ENCODE results near the gene KCTD5. TPM values are rescaled to one million over a fixed set of nuclear protein-coding genes. Genes with fewer than 3 reads are reported as not detected.
"Not testable (repeated sequence)": the region's sequence is repeated elsewhere in the genome, so short reads cannot be mapped to it uniquely, and the experiment has no call there.

The KCTD5 gene
- total and polyA plus RNA-seq, 2 experiments from 2014 or later, result 31.5 to 32.2 TPM

DNA sequence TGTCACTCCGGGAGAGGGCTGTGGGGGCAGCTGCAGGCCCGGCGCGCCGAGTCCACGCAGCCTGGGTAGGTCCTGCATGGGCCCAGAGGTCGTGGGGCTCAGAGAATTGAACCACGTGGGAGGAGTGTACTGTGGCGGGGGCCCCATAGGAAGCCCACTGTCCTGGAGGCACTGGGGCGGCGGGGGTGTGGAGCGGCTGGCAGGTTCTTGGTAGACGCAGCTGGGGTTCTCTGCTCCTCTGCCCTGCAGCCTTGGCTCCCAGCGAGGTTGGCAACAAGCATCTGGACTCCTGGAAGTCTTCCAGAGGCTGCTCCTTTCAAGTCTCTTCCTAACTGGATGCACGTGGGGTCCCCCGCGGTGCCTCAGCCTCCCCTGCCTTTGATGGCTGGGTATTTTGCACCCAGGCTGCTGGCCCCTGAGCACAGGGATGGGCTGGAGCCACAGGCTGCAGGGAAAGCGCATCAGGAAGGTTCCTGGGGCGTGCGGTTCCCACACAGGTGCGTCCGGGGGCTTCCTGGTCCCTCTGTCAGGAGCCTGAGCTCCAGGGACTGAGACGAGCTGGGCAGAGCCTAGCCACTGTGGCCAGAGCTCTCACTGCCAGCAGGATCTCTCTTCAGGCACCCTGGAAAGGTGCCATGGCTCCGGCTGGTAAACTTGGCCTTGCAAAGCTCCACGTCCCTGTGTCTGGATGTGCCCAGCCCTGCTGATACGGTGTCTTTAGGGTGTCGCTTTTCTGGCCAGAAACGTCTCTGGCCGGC, 9.3 kb downstream of the KCTD5 start:
- no peak overlapping the region for H3K4me2 ChIP-seq
- TF ChIP-seq EZH2phosphoT487 (IDR thresholded peaks at IDR 0.05; ENCODE audit: low read depth, severe bottlenecking, unreplicated experiment) (no peak), EZH2 (IDR thresholded peaks at IDR 0.05; ENCODE audit: borderline replicate concordance) (no peak)
- TF ChIP-seq, protein P1, sequence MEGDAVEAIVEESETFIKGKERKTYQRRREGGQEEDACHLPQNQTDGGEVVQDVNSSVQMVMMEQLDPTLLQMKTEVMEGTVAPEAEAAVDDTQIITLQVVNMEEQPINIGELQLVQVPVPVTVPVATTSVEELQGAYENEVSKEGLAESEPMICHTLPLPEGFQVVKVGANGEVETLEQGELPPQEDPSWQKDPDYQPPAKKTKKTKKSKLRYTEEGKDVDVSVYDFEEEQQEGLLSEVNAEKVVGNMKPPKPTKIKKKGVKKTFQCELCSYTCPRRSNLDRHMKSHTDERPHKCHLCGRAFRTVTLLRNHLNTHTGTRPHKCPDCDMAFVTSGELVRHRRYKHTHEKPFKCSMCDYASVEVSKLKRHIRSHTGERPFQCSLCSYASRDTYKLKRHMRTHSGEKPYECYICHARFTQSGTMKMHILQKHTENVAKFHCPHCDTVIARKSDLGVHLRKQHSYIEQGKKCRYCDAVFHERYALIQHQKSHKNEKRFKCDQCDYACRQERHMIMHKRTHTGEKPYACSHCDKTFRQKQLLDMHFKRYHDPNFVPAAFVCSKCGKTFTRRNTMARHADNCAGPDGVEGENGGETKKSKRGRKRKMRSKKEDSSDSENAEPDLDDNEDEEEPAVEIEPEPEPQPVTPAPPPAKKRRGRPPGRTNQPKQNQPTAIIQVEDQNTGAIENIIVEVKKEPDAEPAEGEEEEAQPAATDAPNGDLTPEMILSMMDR (IDR thresholded peaks at IDR 0.05; ENCODE audit: poor library complexity), result no peak
- no peaks in the 10 kb centered on the region for H3K4me1 ChIP-seq (ENCODE audit: insufficient read depth)
- no peak overlapping the region for H3K4me3 ChIP-seq
- H4K20me1 ChIP-seq (ENCODE audit: insufficient read depth, poor library complexity, severe bottlenecking), result peaks cover 24% of the 10 kb centered on the region
- no peak overlapping the region for H2AFZ ChIP-seq
- H3K9me3 ChIP-seq (ENCODE audit: low read depth), result no peaks in the 10 kb centered on the region
- no peaks in the 10 kb centered on the region for H3K36me3 ChIP-seq (replicated peaks; ENCODE audit: insufficient read depth, low read depth)
- peaks cover 47% of the 10 kb centered on the region for H3K79me2 ChIP-seq
- WGBS (ENCODE audit: low lambda C conversion rate, missing lambda C conversion rate), result 94% methylated on average over 29 of the region's 29 CpGs
- no peak for DNase-seq (ENCODE audit: low spot score)
- no peak overlapping the region for H3K27ac ChIP-seq
- H3K27me3 ChIP-seq, result no peaks in the 10 kb centered on the region
- no peaks in the 10 kb centered on the region for H3K9me2 ChIP-seq (replicated peaks; ENCODE audit: insufficient read depth)

DNA sequence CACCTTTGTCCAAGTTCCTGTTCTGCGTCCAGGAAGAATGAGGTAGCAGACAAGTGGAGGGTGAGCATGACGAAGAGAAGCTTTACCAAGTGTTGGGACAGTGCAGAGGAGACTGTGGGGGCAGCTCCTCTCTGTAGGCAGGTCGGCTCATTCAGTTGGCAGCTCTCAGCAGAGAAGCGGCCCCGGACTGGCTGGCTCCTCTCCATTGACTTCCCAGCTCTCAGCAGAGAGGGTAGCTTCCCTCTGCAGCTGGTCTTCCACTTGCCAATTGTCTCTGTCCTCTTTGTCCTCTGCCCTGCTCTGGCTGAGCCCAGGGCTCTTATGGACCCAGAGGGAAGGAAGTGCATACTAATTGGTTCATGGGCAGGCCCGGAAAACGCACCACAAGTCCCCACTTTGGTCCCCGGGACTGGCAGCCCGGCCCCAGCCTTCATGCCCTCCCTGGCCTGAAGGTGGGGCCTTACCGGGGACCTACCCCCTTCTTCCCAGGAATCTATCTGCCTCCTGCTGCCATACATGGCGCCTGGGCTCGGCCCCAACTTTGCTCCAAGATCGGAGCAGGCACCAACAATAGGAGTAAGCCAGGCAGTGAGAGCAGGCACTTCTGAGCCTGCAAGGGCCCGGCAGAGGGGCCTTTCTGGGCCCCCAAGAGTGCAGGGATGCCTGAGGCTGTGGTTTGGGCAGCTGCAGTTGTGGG, 10.1 kb downstream of the KCTD5 start:
- Histone ChIP-seq H3K27ac (no peak overlapping the region), H3K79me2 (peaks cover 40% of the 10 kb centered on the region), H3K4me3 (no peak overlapping the region), H3K4me2 (no peak overlapping the region), H3K36me3 (replicated peaks; ENCODE audit: insufficient read depth, low read depth) (no peaks in the 10 kb centered on the region), H3K27me3 (no peaks in the 10 kb centered on the region), H3K9me2 (replicated peaks; ENCODE audit: insufficient read depth) (no peaks in the 10 kb centered on the region), H3K9me3 (ENCODE audit: low read depth) (no peaks in the 10 kb centered on the region), H4K20me1 (ENCODE audit: insufficient read depth, poor library complexity, severe bottlenecking) (peaks cover 17% of the 10 kb centered on the region), H2AFZ (no peak overlapping the region), H3K4me1 (ENCODE audit: insufficient read depth) (no peaks in the 10 kb centered on the region)
- 90% methylated on average over 14 of the region's 14 CpGs for WGBS (ENCODE audit: low lambda C conversion rate, missing lambda C conversion rate)
- TF ChIP-seq EZH2phosphoT487 (IDR thresholded peaks at IDR 0.05; ENCODE audit: low read depth, severe bottlenecking, unreplicated experiment), result no peak
- TF ChIP-seq, protein P1 (IDR thresholded peaks at IDR 0.05; ENCODE audit: poor library complexity), result no peak
- no peak for TF ChIP-seq EZH2 (IDR thresholded peaks at IDR 0.05; ENCODE audit: borderline replicate concordance)
- DNase-seq (ENCODE audit: low spot score), result no peak

DNA sequence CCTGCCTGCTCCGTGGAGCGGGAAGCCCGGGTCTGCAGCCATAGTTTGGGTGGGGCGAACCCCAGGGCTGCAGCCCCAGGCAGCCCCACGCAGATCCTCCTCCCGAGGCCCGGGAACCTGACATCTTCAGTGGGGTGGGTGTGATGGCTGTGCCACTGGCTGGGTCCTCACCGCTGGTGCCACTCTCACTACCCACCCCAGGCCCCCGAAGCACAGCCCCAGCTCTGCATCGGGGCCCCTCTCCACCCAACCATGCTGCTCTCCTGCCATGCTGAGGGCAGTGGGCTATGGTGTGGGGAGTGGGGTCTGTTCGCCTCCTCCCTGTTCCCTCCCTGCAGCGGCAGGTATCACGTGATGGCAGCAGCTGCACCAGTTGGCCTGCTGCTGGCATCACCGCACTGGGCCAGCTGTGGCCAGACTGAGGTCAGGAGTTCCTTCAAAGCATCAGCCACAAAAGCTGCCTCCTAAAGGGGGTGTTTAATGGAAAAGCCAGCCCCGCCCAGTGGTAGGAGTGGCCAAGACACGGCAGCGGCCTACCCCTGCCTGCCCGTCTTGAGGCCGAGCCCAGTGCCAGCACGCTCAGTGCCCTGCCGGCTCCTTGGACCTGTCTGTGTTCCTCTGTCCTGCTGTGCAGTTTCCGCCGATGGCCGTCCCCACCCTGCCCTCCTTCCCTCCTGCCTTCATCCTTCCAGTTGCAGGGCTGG, 10.8 kb downstream of the KCTD5 start:
- TF ChIP-seq, protein P1 (IDR thresholded peaks at IDR 0.05; ENCODE audit: poor library complexity), result no peak
- TF ChIP-seq EZH2phosphoT487 (IDR thresholded peaks at IDR 0.05; ENCODE audit: low read depth, severe bottlenecking, unreplicated experiment), result no peak
- no peak for TF ChIP-seq EZH2 (IDR thresholded peaks at IDR 0.05; ENCODE audit: borderline replicate concordance)
- H3K36me3 ChIP-seq (replicated peaks; ENCODE audit: insufficient read depth, low read depth), result no peaks in the 10 kb centered on the region
- H2AFZ ChIP-seq, result no peak overlapping the region
- H3K9me2 ChIP-seq (replicated peaks; ENCODE audit: insufficient read depth), result no peaks in the 10 kb centered on the region
- H3K9me3 ChIP-seq (ENCODE audit: low read depth), result no peaks in the 10 kb centered on the region
- H3K79me2 ChIP-seq, result peaks cover 33% of the 10 kb centered on the region
- no peaks in the 10 kb centered on the region for H3K4me1 ChIP-seq (ENCODE audit: insufficient read depth)
- H3K4me2 ChIP-seq, result no peak overlapping the region
- 92% methylated on average over 21 of the region's 24 CpGs for WGBS (ENCODE audit: low lambda C conversion rate, missing lambda C conversion rate)
- H4K20me1 ChIP-seq (ENCODE audit: insufficient read depth, poor library complexity, severe bottlenecking), result peaks cover 12% of the 10 kb centered on the region
- no peak overlapping the region for H3K27ac ChIP-seq
- no peaks in the 10 kb centered on the region for H3K27me3 ChIP-seq
- no peak overlapping the region for H3K4me3 ChIP-seq
- DNase-seq (ENCODE audit: low spot score), result no peak

DNA sequence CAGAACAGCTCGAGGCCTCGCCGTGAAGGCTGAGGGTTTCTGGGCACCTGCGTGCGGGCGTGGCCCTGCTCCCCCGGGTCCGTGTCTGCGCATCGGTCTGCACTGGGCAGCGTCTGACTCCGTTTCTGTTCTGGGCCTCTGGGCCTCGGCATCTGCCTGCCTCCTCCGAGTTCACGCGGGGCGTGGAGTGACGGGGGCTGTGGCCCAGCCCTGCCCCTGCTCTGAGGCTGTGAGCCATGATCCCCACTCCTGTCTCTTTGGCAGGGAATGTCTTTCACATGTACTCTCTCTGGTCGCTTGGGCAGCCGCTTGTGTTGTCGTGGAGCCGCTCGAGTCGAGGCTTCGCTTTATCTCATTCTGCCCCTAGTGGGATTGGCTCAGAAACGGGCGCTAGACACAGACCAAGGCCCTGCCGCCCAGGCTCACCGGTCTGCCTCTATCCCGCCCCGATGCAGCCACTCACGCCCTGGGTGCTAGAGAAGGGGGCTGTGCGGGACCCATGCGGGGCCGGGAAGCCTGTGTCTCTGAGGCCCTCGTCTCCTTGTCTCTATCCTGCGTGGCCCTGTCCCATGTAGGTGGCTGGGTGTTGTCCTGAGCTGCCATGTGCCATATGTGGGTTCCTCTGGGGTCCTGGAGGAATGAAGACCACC, 14.4 kb downstream of the KCTD5 start:
- WGBS (ENCODE audit: low lambda C conversion rate, missing lambda C conversion rate), result 94% methylated on average over 29 of the region's 37 CpGs
- H3K27ac ChIP-seq; H3K36me3 ChIP-seq (replicated peaks; ENCODE audit: insufficient read depth, low read depth); H3K4me3 ChIP-seq; H3K4me2 ChIP-seq; H3K9me3 ChIP-seq (ENCODE audit: low read depth); H3K4me1 ChIP-seq (ENCODE audit: insufficient read depth); DNase-seq (ENCODE audit: low spot score); H3K27me3 ChIP-seq; H3K9me2 ChIP-seq (replicated peaks; ENCODE audit: insufficient read depth); H4K20me1 ChIP-seq (ENCODE audit: insufficient read depth, poor library complexity, severe bottlenecking); H2AFZ ChIP-seq: not testable (repeated sequence)
- peaks cover 11% of the 10 kb centered on the region for H3K79me2 ChIP-seq

All from hepatocyte (in vitro differentiated cells).